ENCODE data around the gene ERCC6.
A peak's percentile ranks its signal among the peaks of the same experiment; 100 is the strongest.

The ERCC6 gene

DNA sequence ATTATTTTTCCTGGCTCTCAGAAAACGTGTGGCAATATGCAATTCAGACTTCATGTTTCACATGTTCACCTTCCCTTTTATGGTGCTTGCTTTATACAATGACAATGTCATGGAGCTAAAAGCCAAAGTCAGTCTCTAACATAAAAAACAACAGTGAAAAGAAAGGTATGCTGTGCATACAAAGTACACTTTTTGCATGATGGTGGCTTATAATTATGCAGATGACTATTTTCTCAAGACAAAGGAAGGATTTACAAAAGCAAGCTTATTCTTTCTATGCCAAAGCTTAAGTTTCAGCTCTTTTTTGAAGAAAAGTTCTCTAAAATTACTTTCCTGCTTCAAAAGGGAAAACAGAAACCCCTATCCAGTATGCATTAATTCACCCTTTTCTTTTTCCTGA is 15.6 kb downstream of the ERCC6 start:
- TF ChIP-seq, protein P1, sequence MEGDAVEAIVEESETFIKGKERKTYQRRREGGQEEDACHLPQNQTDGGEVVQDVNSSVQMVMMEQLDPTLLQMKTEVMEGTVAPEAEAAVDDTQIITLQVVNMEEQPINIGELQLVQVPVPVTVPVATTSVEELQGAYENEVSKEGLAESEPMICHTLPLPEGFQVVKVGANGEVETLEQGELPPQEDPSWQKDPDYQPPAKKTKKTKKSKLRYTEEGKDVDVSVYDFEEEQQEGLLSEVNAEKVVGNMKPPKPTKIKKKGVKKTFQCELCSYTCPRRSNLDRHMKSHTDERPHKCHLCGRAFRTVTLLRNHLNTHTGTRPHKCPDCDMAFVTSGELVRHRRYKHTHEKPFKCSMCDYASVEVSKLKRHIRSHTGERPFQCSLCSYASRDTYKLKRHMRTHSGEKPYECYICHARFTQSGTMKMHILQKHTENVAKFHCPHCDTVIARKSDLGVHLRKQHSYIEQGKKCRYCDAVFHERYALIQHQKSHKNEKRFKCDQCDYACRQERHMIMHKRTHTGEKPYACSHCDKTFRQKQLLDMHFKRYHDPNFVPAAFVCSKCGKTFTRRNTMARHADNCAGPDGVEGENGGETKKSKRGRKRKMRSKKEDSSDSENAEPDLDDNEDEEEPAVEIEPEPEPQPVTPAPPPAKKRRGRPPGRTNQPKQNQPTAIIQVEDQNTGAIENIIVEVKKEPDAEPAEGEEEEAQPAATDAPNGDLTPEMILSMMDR (IDR thresholded peaks at IDR 0.05; ENCODE audit: low read depth, low read length) = no peak
- no peak overlapping the region for H3K4me3 ChIP-seq (ENCODE audit: low read depth, low read length)

DNA sequence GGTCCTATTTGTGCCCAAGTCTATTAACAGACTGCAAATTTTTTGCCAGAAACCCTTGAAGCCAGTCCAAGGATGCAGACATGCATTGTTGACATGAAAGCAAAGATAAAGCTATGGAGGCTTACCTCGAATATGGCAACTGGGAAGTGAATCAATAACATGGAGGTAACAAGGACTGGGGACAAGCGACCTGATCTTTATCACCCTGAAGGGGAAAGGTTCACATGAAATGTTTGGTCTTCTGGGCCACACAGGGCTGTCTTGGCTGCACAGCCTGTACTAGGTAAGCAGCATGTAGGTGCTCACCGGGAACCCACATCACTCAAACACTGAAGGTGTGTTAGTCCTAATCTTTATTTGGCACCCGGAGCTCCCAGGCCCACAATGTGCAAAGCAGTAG is 17.9 kb downstream of the ERCC6 start:
- no peak overlapping the region for H3K4me3 ChIP-seq (ENCODE audit: low read depth, low read length)

DNA sequence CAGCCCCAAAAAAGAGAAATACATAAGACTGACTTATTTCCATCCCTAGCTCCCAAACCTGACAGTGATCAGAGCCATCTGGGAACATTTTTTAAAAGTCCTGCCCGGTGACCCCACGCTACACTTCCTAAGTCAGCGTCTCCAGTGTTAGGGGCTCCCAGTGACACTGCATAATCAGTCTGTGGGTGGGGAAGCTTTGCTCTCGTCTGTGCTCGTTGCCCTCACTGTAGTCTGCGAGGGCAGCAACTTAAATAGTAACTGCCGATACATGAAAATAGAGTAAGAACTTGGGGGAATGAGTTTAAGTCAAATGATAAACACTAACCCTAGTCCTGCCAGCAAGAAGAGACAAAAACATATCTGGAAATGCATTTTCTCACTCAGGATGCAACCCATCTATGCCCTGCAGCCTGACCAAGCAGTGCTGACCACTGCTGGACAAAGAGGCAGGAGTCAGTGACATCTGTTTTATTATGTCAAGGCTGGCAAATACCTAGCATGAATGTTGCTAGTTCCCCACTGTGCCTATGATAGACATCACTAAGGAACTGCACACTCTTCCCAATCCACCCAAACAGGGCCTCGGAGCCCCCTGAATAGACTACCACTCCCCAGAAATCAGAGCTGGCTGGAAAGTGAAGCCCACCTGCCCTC is 18.7 kb downstream of the ERCC6 start:
- TF ChIP-seq, protein P1 (IDR thresholded peaks at IDR 0.05; ENCODE audit: low read depth, low read length) = no peak
- no peak overlapping the region for H3K4me3 ChIP-seq (ENCODE audit: low read depth, low read length)

More for the DNA sequence above, 17.9 kb downstream of the ERCC6 start:
- TF ChIP-seq, protein P1 (IDR thresholded peaks at IDR 0.05; ENCODE audit: low read depth, low read length) = no peak

DNA sequence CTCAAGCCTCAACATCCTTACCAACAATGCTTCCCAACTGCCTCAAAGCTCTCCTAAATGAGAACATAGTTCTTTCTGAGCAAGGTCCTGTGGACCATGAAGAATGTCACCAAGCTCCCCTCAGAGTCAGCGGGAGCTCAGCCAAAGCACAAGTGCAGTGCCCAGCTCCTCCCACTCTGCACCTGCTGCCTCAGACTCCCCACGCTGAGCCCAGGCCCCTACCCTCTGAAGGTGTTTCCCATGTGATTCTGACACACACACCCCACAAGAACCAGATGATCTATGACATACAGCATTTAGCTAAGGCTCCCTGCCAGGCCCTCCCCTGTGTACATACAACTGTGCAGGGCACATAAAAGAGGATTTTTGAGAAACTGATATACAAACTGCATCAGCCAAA is 19.2 kb downstream of the ERCC6 start:
- H3K4me3 ChIP-seq (ENCODE audit: low read depth, low read length) = no peak overlapping the region
- TF ChIP-seq, protein P1 (IDR thresholded peaks at IDR 0.05; ENCODE audit: low read depth, low read length) = no peak

DNA sequence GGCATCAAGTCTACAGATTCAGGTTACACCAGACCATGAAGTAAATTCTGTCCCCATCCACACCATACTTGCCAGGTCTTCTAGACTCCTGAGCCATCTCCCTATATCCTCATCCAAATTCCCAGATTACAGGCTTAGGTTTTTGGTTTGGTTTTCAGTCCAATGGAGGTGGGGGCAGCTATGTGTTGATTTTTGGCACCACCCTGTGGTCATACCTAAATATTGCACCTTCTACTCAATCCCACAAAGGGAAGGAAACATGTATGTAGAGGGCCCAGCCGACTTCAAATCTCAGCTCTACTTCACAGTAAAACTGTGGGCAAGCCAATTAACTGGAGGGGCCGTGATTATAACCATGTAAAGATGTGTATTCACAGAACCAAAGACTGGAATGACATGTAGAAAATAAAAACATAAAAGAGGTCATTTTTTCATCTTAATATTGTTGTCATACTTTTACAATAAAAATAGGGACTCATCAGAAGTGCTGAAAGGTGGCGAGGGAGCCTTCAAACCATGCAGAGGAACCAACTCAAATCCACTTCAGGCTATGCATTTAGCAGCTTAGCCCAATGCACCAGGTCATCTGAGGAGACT is 19.8 kb downstream of the ERCC6 start:
- TF ChIP-seq, protein P1 (IDR thresholded peaks at IDR 0.05; ENCODE audit: low read depth, low read length) = peak; percentile 56
- H3K4me3 ChIP-seq (ENCODE audit: low read depth, low read length) = no peak overlapping the region

DNA sequence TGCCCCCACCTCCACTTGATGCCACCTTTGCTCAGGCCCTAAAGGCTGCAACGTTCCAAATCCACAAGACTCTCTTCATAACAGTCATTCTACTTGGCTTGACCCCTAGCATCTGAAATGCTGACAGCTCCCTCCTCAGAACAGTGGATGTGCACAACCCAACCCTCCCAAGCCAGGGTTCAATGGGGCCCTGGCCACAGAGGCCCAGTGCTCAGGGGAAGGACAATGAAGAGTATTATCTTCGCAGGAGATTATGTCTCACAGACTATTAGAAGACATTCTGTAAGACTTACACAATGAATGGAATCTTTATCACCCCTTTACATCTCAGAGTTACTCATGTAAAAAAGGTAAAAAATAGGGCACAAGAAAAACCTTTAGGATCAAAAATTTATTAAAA is 20.4 kb downstream of the ERCC6 start:
- TF ChIP-seq, protein P1 (IDR thresholded peaks at IDR 0.05; ENCODE audit: low read depth, low read length) = no peak
- no peak overlapping the region for H3K4me3 ChIP-seq (ENCODE audit: low read depth, low read length)

DNA sequence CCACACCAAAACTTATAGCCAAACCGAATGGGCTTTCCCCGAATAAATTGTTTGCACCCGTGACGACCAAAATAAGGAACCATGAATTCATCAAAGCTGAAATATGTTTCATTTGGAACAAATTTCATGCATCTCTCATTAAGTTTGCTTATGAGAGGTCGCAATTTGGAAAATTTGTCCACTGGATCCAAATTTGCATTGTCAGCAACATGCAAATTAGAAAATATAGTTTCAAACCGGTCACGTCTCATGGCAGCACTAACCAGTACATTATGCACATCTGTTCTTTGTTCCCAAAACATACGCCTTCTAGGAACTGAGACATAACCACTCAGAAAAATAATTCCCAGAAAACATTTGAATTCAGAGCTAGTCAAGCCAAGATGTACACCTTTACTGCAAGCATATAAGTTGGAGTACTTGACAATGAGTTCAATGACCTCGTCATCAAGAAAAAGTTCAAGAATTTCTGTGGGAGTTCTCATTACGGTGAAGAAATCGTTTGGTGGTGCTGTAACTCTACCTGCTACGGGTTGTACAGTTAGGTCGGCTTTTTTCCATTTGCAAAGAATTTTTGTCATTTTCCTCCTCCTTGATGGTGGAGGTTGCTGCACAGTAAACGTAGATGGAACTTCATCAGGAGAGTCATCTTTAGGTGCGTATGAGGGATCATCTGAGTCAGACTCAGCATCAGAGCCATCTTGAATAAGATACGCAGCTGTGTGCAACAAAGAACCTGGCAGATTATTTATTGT is 22.5 kb downstream of the ERCC6 start:
- H3K4me3 ChIP-seq (ENCODE audit: low read depth, low read length) = no peak overlapping the region
- TF ChIP-seq, protein P1 (IDR thresholded peaks at IDR 0.05; ENCODE audit: low read depth, low read length) = no peak
